Epithelial cell of proximal tubule (primary cell): ENCODE measurements around the gene HCFC2. TPM values are rescaled to one million over a fixed set of nuclear protein-coding genes. Genes with fewer than 3 reads are reported as not detected.
"Not testable (repeated sequence)": the region's sequence is repeated elsewhere in the genome, so short reads cannot be mapped to it uniquely, and the experiment has no call there.

ENCODE experiments used
- DNase-seq: peaks from one replicate; pipeline ENCODE4 v3.0.0-alpha.2; 2011; ENCODE audit warnings: low read depth
- H3K4me3 ChIP-seq: 2 replicates; pipeline ENCODE4 v1.5.1; 2011; ENCODE audit warnings: low read depth, mild to moderate bottlenecking, low read length
- total RNA-seq: library from RNA; depleted of rRNA; stranded (reverse); fragments of >200 nt; gene quantifications from 2 replicates; pipeline ENCODE4 v1.2.3, GENCODE V29; 2015
- TF ChIP-seq, protein P1 (sequence below): conservative IDR thresholded peaks from 2 replicates; pipeline ENCODE4 v1.5.1; 2012; ENCODE audit warnings: low read depth, mild to moderate bottlenecking, low read length

Gene HCFC2
- total RNA-seq, 1 donor from 2014 or later: 6.1 TPM

GRCh38 chr12:104105461-104105860 is 41.1 kb downstream of the HCFC2 start:
- TF ChIP-seq, protein P1, sequence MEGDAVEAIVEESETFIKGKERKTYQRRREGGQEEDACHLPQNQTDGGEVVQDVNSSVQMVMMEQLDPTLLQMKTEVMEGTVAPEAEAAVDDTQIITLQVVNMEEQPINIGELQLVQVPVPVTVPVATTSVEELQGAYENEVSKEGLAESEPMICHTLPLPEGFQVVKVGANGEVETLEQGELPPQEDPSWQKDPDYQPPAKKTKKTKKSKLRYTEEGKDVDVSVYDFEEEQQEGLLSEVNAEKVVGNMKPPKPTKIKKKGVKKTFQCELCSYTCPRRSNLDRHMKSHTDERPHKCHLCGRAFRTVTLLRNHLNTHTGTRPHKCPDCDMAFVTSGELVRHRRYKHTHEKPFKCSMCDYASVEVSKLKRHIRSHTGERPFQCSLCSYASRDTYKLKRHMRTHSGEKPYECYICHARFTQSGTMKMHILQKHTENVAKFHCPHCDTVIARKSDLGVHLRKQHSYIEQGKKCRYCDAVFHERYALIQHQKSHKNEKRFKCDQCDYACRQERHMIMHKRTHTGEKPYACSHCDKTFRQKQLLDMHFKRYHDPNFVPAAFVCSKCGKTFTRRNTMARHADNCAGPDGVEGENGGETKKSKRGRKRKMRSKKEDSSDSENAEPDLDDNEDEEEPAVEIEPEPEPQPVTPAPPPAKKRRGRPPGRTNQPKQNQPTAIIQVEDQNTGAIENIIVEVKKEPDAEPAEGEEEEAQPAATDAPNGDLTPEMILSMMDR: no peak
- H3K4me3 ChIP-seq: no peak overlapping the region
- no peak for DNase-seq

- TF ChIP-seq, protein P1: no peak
- no peak overlapping the region for H3K4me3 ChIP-seq
- no peak for DNase-seq
Measured at GRCh38 chr12:104106965-104107364, 42.6 kb downstream of the HCFC2 start.

- no peak overlapping the region for H3K4me3 ChIP-seq
- DNase-seq: no peak
- TF ChIP-seq, protein P1: peak; percentile 98
Measured at GRCh38 chr12:104108755-104109445, 44.6 kb downstream of the HCFC2 start.

GRCh38 chr12:104109446-104110271 is 45.3 kb downstream of the HCFC2 start:
- TF ChIP-seq, protein P1: no peak
- DNase-seq: no peak
- H3K4me3 ChIP-seq: no peak overlapping the region

- H3K4me3 ChIP-seq, DNase-seq: not testable (repeated sequence)
Measured at GRCh38 chr12:104114834-104115586, 50.7 kb downstream of the HCFC2 start.

DNA sequence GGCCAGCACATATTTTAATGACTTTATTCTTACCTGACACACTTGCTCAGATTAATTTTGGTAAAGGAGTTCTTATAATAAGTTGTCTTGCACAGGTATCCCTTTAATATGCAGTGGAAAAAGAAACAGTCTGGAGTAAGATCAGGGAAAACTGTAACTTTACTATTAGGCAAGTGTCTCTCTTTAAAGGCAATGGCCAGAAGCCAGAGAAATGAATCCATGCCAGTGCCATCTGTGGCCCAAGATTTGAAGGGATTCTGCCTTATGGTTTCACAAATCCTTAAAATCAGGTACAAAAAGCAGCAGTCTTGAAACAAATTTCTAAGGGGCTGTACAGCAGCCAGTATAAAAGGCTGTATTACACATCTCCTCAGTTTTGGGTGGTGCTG is 51.2 kb downstream of the HCFC2 start:
- H3K4me3 ChIP-seq: no peak overlapping the region
- TF ChIP-seq, protein P1: no peak
- DNase-seq: no peak

DNA sequence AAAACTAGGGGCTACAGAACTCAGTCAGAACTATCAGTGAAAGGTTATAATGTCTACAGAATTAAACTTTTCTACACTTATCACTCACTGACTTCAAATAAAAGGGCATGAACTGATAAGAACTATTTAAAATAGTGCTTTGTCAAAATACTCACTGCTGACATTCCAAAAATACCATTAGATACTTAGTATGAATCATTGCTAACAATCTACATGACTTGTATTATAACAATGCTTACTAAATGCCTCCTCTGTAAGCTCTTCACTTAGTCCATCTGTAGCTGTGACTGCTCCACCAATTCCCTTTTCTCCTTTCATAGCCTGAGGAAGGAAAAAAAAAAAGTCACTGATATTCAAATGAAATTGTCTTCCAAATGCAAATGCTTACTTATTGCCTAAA is 56.7 kb downstream of the HCFC2 start:
- H3K4me3 ChIP-seq: no peak overlapping the region
- no peak for DNase-seq
- TF ChIP-seq, protein P1: no peak
